ENCODE measurements around the gene KLC3.

- TF ChIP-seq CTCF (IDR thresholded peaks at IDR 0.05; ENCODE audit: borderline replicate concordance, extremely low read depth, low read length, poor library complexity, severe bottlenecking) (no peak), EZH2 (IDR thresholded peaks at IDR 0.05; ENCODE audit: borderline replicate concordance, low read depth, low read length, severe bottlenecking) (no peak)
Observed at GRCh38 chr19:45331411-45331810, 9.1 kb upstream of the KLC3 start.
